Thyroid gland (tissue), 4 donors: ENCODE measurements around the gene CIAO2B.

Experiments
- CTCF ChIP-seq, 6 experiments: fragments of 200-600 bp in 3 of 6; fragments of 450-650 bp in 3 of 6; sonication (generic) in 3 of 6; IDR thresholded peaks; one replicate each; pipeline ENCODE4 v1.5.1; 2016 to 2019; ENCODE audit warnings: antibody characterized with exemption in 6 of 6, mild to moderate bottlenecking in 2 of 6, inconsistent platforms in 1 of 6, moderate library complexity in 1 of 6
- POLR2A ChIP-seq, 2 donors: fragments of 450-650 bp; IDR thresholded peaks; one replicate each; pipeline ENCODE4 v1.6.1; 2017; ENCODE audit warnings: antibody characterized with exemption in 2 of 2, mild to moderate bottlenecking in 2 of 2, moderate library complexity in 1 of 2

DNA sequence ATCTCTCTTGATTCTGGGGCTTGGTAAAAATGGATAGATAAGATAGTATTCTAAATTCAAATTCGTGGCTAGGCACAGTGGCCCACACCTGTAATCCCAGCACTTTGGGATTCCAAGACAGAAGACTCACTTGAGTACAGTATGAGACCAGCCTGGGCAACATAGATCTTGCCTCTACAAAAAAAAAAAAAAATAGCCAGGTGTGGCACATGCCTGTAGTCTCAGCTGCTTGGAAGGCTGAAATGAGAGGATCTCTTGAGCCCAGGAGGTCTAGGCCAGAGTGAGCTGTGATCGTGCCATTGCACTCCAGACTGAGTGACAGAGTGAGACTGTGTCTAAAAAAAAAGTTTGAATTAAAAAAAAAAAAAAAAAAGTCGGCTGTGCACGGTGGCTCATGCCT, 44.6 kb downstream of the CIAO2B start:
- TF ChIP-seq CTCF (IDR thresholded peaks at IDR 0.05) (no peak), POLR2A (IDR thresholded peaks at IDR 0.05) (no peak)
